Fibroblast of lung (primary cell): ENCODE measurements around the gene EFCAB6. TPM values are rescaled to one million over a fixed set of nuclear protein-coding genes. Genes with fewer than 3 reads are reported as not detected.

Source experiments
- DNase-seq, 2 donors: peaks; one replicate each; pipeline versions ENCODE4 v3.0.0 to v3.0.0-alpha.2; 2010; ENCODE audit warnings: low read depth in 2 of 2
- H2AFZ ChIP-seq: 2 replicates; pipeline ENCODE4 v1.5.1; 2012; ENCODE audit warnings: low read length, control low read depth, inconsistent platforms
- H3K27ac ChIP-seq: 2 replicates; pipeline ENCODE4 v1.5.1; 2011; ENCODE audit warnings: low read length, control low read depth; ENCODE audit not compliant: insufficient read depth
- H3K27me3 ChIP-seq: 2 replicates; pipeline ENCODE4 v1.5.1; 2011; ENCODE audit warnings: mild to moderate bottlenecking, low read length; ENCODE audit not compliant: control insufficient read depth, insufficient read depth
- H3K36me3 ChIP-seq: 2 replicates; pipeline ENCODE4 v1.5.1; 2011; ENCODE audit warnings: low read length; ENCODE audit not compliant: control insufficient read depth, insufficient read depth
- H3K4me1 ChIP-seq: 2 replicates; pipeline ENCODE4 v1.5.1; 2011; ENCODE audit warnings: low read length; ENCODE audit not compliant: control insufficient read depth, insufficient read depth; ENCODE audit errors: extremely low read depth
- H3K4me2 ChIP-seq: 2 replicates; pipeline ENCODE4 v1.5.1; 2011; ENCODE audit warnings: low read length, control low read depth; ENCODE audit not compliant: insufficient read depth; ENCODE audit errors: extremely low read depth
- H3K4me3 ChIP-seq, 4 experiments: fragments of 200-600 bp in 1 of 4; sonication (generic) in 1 of 4; replicated peaks in 1 of 4; 2 replicates each; pipeline ENCODE4 v1.5.1; 2011 to 2016; ENCODE audit warnings: low read length in 4 of 4, low read depth in 3 of 4, mild to moderate bottlenecking in 3 of 4, control low read depth in 2 of 4, inconsistent platforms in 1 of 4, mixed read lengths in 1 of 4; ENCODE audit not compliant: insufficient read depth in 1 of 4; ENCODE audit errors: control extremely low read depth in 1 of 4
- H3K79me2 ChIP-seq: 2 replicates; pipeline ENCODE4 v1.5.1; 2012; ENCODE audit warnings: mild to moderate bottlenecking, low read length, inconsistent platforms; ENCODE audit not compliant: control insufficient read depth, insufficient read depth
- H3K9ac ChIP-seq: 2 replicates; pipeline ENCODE4 v1.5.1; 2011; ENCODE audit warnings: mild to moderate bottlenecking, low read length, control low read depth; ENCODE audit not compliant: insufficient read depth
- H3K9me3 ChIP-seq: 2 replicates; pipeline ENCODE4 v1.5.1; 2012; ENCODE audit warnings: low read depth, low read length; ENCODE audit not compliant: control insufficient read depth, insufficient read depth
- H4K20me1 ChIP-seq: 2 replicates; pipeline ENCODE4 v1.5.1; 2011; ENCODE audit warnings: low read length; ENCODE audit not compliant: control insufficient read depth, insufficient read depth; ENCODE audit errors: extremely low read depth
- EZH2 ChIP-seq: IDR thresholded peaks from 2 replicates; pipeline ENCODE4 v1.5.1; 2012; ENCODE audit warnings: low read length, control low read depth, mild to moderate bottlenecking; ENCODE audit errors: missing control alignments
- polyA plus RNA-seq, 2 donors: library from polyadenylated mRNA; depleted of rRNA in 1 of 2; stranded (reverse) in 1 of 2; unstranded in 1 of 2; fragments of >200 nt; gene quantifications; 2 replicates each; pipeline ENCODE4 v1.2.1, GENCODE V29; 2011 to 2012; ENCODE audit warnings: missing spikeins in 1 of 2
- total RNA-seq: library from RNA; depleted of rRNA; stranded (reverse); fragments of >200 nt; gene quantifications from 2 replicates; pipeline ENCODE4 v1.2.1, GENCODE V29; 2014
- TF ChIP-seq, protein P1 (sequence below), 2 donors: IDR thresholded peaks in 1 of 2; conservative IDR thresholded peaks in 1 of 2; 1 replicate in 1 of 2; 2 replicates in 1 of 2; pipeline ENCODE4 v1.5.1; 2011 to 2012; ENCODE audit warnings: low read length in 2 of 2, control low read depth in 1 of 2, inconsistent platforms in 1 of 2, low read depth in 1 of 2, mild to moderate bottlenecking in 1 of 2

EFCAB6 gene
- total and polyA plus RNA-seq, 2 donors (not counting 1 experiment from before 2014, with no cell fraction given) = 1.0 to 1.5 TPM

DNA sequence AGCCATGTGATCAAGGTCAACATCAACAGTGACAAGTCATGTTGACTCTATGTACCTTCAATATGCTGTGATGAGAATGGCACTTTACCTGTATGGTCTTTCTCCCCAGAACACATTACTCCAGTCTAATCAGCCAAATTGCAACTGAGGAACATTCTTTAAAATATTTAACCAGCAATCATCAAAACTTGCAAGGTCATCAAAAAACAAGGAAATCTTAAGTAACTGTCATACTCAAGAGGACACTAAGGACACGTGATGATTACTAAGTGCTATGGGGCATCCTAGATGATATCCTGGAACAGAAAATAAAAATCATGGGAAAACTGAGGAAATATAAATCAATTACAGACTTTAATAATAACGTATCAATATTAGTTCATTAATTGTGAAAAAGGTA lies 118.9 kb downstream of the EFCAB6 start:
- H3K4me3 ChIP-seq = no peak overlapping the region
- TF ChIP-seq, protein P1, sequence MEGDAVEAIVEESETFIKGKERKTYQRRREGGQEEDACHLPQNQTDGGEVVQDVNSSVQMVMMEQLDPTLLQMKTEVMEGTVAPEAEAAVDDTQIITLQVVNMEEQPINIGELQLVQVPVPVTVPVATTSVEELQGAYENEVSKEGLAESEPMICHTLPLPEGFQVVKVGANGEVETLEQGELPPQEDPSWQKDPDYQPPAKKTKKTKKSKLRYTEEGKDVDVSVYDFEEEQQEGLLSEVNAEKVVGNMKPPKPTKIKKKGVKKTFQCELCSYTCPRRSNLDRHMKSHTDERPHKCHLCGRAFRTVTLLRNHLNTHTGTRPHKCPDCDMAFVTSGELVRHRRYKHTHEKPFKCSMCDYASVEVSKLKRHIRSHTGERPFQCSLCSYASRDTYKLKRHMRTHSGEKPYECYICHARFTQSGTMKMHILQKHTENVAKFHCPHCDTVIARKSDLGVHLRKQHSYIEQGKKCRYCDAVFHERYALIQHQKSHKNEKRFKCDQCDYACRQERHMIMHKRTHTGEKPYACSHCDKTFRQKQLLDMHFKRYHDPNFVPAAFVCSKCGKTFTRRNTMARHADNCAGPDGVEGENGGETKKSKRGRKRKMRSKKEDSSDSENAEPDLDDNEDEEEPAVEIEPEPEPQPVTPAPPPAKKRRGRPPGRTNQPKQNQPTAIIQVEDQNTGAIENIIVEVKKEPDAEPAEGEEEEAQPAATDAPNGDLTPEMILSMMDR (conservative IDR thresholded peaks at IDR 0.05 in 1 of 2, IDR thresholded peaks at IDR 0.05 in 1 of 2; ENCODE audit: low read depth in 1 of 2, low read length in 2 of 2) = no peak
- TF ChIP-seq EZH2 = no peak
- no peaks in the 10 kb centered on the region for H3K36me3 ChIP-seq
- H2AFZ ChIP-seq = no peak overlapping the region
- no peak overlapping the region for H3K9ac ChIP-seq
- H4K20me1 ChIP-seq = no peaks in the 10 kb centered on the region
- no peak overlapping the region for H3K4me2 ChIP-seq
- H3K9me3 ChIP-seq = no peaks in the 10 kb centered on the region
- no peak overlapping the region for H3K27ac ChIP-seq
- H3K79me2 ChIP-seq = no peaks in the 10 kb centered on the region
- no peaks in the 10 kb centered on the region for H3K27me3 ChIP-seq
- no peaks in the 10 kb centered on the region for H3K4me1 ChIP-seq
- DNase-seq = no peak

DNA sequence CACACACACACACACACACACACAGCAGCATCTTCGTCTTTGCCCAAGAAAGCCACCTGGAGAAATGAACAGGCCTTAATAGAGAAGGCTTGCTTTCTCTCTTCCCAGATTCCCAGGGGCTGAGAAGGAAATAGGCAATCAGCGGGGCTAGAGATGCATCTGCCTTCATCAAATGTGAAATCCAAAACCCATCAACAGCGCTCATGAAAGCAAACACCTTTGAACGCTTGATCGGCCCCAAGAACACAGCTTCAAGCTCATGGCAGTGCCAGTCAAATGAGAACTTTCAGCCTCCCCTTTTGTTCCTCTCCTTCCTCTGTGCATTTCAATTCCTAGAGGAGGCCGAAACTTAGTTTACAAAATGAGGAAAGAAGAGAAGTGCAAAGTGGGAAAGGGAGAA lies 122.7 kb downstream of the EFCAB6 start:
- Histone ChIP-seq H3K4me2 (no peak overlapping the region), H3K4me1 (no peaks in the 10 kb centered on the region), H3K27me3 (no peaks in the 10 kb centered on the region), H3K4me3 (no peak overlapping the region), H3K36me3 (no peaks in the 10 kb centered on the region), H3K9me3 (no peaks in the 10 kb centered on the region), H3K9ac (no peak overlapping the region), H3K79me2 (no peaks in the 10 kb centered on the region), H2AFZ (no peak overlapping the region), H3K27ac (no peak overlapping the region), H4K20me1 (no peaks in the 10 kb centered on the region)
- no peak for DNase-seq
- TF ChIP-seq, protein P1 (conservative IDR thresholded peaks at IDR 0.05 in 1 of 2, IDR thresholded peaks at IDR 0.05 in 1 of 2; ENCODE audit: low read depth in 1 of 2, low read length in 2 of 2) = no peak
- no peak for TF ChIP-seq EZH2

DNA sequence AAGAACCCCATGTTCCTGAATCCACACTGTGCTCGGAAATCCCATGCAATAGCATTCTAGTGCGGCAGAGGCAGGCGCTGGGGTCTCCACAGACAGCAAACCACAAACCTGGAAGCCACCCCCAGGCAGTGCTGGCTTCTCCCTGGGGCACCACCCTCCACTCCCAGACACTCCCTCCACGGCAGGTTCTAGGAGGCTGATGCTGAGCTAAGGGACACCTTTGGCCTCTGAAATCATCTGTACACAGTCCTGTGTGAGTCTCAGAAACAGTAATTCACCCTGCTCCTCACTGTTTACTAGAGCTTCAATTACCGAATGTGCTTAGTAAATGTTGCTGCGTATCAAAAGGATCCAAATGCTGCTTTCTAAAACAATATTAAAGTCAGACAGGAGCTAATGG lies 129.3 kb downstream of the EFCAB6 start:
- Histone ChIP-seq H3K9ac (no peak overlapping the region), H3K4me1 (no peaks in the 10 kb centered on the region), H3K27ac (no peak overlapping the region), H3K27me3 (no peaks in the 10 kb centered on the region), H3K4me3 (no peak overlapping the region), H2AFZ (no peak overlapping the region), H3K4me2 (no peak overlapping the region), H3K36me3 (no peaks in the 10 kb centered on the region), H4K20me1 (no peaks in the 10 kb centered on the region), H3K9me3 (no peaks in the 10 kb centered on the region), H3K79me2 (no peaks in the 10 kb centered on the region)
- no peak for TF ChIP-seq EZH2
- TF ChIP-seq, protein P1 (conservative IDR thresholded peaks at IDR 0.05 in 1 of 2, IDR thresholded peaks at IDR 0.05 in 1 of 2; ENCODE audit: low read depth in 1 of 2, low read length in 2 of 2) = no peak
- no peak for DNase-seq
